IPS-NIHi7 (cell line): ENCODE measurements around the gene BCDIN3D.

Experiments used
- DNase-seq: peaks from one replicate; pipeline ENCODE4 v3.0.0; 2012; ENCODE audit warnings: mixed read lengths; ENCODE audit errors: extremely low spot score

Gene BCDIN3D

DNA sequence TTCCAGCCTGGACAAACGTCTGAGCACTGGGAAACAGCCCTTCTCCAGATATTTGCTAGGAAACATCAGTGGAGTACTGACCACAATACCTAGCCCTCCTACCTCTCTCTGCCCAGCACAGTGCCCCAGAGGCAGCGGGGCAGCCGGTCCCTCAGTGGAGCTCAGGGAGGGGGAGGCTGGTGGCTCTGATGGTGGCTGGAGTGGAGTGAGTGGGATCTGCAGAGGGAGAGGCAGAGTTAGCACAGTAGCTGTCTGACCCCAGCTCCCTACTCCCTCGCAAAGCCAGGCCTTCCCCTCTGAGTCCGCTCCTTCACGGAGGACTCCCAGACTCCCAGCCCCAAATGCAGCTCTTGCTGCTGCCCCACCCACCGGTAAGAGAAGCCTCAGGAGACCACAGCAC lies 44.7 kb downstream of the BCDIN3D start:
- DNase-seq, result no peak

DNA sequence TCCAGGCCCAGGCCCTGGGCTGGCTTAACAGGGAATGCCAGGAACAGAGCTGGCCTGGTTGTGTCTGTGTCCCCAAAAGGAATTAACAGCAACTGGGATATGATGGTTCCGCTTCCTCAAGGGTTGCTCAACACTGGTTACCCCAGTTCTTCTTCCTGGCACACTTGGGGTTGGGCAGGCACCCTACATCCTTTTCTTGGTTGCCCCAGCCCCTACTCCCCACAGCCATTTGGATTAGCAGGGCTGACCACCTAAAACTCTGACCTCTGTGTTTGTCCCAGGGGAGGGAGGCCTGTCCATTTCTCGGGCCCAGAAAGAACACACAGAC lies 45.5 kb downstream of the BCDIN3D start:
- no peak for DNase-seq

DNA sequence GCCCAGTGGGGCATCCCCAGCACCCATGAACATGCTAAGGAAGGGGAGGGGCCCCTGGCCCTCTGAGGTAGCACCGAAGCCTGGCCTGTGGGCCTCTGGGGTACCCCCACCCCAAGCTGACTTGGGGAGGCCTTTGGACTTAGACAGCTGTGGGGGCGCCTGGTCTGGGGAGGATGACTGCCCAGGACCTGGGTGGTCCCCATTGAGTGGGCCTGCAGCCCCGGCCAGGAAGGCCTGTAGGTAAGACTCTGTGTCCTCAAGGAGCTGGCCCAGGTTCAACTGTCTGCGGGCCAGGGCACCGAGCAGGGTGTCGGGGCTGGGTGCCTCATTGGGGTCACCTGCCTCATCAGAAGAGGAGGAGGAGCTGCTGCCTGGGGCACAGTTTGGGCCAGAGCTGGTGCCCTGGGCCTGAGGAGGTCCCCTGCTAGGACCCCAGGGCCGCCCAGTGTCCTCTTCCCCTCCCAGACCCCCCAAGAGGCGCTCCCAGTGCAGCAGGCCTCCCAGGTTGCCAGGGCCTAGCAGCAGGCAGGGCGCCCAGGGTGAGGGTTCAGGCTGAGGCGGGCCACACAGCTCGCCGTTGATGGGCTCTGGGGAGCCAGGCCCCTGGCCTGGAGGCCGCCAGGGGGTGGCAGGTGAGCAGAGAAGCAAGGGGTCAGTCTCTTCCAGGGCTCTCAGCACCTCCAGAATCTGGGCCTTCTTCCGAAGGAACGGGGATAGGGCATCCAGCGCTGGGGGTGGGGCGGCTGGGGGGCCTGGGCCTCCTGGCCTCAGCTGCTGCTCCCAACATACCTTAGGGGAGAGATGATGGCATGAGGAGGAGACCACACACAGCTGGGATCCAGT lies 46.1 kb downstream of the BCDIN3D start:
- DNase-seq, result no peak

DNA sequence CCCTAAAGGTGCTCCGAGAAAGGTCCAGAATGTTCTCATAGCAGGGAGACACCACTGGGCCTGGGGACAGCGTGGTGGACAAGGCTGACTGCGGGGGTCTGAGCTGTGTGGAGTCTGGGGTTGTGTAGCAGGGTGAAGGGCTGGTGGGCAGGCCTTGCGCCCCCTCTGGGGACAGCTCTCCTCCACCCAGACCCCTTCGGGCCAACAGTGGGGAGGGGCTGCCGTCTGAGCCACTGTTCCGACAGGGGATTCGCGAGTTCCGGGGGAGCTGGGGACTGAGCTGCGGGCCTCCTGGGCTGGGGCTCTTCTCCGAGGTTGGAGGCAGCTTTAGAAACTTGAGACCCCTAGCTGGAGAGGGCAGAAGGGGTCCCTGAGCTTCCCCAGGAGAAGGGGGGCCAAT lies 46.8 kb downstream of the BCDIN3D start:
- no peak for DNase-seq

DNA sequence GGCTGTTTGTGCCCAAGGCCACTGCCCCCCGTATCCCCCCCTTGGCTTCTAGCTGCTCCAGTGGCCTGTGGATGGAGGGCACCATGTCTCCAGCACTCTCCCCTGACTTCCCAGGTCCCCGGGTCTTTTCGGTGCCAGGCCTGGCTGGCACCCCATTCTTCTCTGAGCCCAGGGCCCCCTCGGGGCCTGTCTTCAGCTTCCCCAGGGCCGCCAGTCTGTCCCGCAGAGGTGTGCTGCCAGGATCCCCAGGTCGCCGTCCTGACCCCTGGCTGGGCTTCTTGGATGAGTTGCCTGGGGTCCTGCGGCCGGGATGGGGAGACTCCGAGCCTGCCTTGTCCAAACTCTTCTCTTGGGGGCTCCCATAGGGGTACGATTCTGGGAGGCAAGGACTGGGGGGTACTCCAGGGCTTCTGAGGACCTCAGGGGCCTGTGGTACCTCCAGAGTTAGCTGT lies 47.2 kb downstream of the BCDIN3D start:
- no peak for DNase-seq

DNA sequence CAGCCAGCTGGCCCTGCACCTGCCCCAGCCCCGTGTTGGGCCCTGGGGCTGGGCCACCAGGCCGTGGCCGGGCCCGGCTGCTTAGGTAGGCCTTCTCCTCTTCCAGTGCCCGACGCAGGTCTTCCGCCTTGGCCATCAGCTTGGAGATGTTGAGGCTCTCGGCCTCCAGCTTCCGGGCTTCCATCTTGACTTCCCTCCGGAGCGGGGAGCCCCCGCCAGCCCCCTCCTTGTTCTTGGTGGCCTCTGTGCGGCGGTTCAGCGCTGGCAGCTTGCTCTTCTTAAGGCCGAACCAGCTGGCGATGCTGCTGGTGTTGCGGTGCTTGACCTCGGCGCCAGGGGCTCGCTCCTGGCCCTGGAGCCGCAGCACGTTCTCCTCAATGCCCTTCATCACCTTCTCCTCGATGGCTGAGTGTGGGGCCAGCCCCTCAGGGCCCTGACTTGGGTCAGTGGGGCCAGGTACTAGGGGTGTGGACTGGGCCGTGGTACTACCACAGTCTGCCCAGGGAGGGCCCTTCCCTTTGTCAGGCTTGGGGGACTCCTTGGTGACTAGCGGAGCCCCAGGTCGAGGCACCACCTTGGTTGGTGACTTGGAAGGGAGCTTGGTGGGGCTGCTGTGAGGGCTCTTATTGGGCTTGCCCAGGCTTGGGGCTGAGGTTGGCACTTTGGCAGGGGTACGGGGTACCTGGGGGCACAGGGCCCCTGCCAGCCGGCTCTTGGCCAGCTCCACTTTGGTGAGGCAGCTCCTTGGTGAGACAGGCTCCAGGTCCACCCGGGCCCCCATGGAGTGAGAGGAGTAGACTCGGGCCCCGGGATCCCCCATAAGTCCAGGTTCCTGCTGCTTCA lies 47.9 kb downstream of the BCDIN3D start:
- no peak for DNase-seq

DNA sequence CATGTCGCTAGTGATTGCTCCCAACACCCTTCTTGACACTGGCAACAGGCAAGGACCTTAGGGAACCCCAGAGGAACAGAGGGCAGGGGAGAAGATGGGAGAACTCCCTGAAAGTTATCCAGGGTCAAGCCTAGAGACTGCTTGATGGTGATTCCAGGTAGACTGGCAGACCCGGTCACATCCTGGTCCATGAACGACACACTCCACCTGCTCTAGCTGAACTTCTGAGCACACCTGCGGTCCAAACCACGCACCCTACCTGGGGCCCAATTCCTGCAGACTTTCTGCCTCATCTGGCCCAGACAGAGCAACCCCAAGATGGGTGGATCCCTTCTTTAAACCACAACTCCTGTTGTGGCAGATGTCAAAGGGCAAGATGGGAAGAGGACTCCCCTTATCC lies 48.9 kb downstream of the BCDIN3D start:
- DNase-seq, result no peak

DNA sequence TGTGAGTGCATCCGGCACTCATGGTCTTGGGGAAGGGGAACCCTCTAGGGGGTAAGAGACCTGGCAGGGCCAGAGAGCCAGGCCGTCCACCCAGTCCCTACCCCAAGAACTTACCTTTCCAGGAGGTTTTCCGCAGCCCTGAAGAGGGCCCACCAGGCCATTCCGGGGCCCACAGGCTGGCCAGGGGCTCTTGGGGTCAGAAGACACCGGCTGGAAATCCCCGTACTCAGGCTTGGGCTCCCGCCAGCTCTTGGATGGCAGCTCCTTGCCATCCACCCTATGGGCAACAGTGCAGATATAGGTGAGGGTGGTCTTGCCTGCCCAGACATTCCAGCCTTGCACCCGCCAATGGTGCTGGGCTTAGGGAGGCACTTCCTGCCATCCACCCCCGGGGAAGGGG lies 49.3 kb downstream of the BCDIN3D start:
- DNase-seq, result no peak

DNA sequence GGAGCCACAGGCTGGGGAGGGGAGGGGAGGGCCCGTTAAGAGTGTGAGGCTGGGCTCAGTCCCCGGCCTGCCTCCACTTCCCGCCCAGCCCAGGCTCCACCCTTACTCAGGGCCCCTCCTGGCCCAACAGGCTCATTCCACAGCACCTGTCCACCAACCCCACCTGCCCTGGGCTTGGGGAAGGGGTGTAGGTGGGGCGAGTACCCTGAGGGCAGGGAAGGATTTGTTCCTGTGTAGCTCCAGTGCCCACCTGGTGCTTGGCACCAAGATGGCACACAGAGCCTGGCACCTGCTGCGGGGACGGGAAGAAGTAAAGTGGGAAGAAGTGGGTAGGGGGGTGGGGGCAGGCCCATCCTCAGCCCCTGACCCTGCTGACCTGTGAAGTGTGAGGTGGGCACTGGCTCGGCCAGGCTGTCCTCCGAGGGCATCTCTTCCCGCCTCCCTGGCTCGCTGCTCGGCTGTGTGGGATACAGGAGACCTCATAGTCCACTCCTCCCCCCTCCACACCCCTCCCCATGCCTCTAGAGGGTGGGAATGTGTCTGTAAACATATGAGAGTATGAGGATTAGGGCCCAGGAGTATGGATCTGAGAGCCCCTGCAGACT lies 49.8 kb downstream of the BCDIN3D start:
- no peak for DNase-seq

DNA sequence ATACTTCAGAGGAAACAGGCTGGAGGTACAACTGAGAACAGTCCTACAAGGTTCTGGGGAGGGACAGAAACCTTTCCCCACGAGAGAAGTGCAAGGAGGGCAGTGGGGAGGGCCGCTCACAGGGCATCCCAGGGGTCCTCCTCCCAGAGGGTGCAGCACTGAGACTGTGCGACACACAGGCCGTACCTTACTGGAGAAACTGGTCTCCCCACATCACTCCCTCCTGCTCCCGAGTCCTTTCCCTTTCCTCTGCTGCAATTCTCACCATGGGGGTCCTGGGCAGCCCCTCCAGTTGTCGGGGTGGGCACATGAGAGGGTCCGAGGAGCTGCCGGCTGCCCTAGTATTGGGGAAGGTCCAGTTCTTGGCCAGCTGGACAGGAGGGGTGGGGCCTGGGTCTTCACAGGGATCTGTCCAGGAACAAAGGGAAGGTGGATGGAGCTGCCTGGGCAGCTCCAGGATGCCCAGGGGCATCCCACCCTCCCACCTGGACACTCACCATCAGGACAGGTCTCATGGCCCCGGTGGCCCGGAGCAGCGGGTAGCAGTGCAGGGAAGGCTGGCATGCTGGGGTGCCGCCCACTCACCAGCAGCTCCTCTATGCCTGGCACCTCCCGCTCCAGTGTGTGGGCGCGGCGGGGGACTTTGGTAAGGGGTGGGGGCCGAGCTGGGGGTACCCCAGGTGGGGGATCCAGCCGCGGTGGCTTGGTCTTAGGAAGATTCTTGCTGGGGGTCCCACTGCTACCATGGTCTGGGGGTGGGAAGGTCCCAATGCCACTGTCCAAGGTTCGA lies 50.5 kb downstream of the BCDIN3D start:
- DNase-seq, result no peak

DNA sequence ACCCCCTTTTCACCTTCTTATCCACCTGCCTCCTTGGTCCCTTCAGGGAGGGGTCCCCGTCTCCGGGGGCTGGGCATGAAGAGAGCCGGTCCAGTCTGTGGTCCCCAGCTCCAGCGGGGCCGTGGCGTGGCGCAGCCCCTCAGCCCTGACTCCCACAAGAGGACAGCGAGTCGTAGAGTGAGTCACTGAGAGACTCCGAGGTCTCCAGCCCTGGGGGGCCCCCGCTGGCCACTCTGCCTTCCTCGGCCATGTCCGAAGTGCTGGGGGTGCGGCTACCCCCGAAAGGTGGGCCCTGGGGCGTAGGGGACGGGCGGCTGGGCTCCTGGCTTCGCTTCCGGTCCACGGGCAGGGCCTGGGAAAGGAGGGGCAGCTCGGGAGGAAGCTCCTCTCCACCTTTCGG lies 51.2 kb downstream of the BCDIN3D start:
- DNase-seq, result no peak

DNA sequence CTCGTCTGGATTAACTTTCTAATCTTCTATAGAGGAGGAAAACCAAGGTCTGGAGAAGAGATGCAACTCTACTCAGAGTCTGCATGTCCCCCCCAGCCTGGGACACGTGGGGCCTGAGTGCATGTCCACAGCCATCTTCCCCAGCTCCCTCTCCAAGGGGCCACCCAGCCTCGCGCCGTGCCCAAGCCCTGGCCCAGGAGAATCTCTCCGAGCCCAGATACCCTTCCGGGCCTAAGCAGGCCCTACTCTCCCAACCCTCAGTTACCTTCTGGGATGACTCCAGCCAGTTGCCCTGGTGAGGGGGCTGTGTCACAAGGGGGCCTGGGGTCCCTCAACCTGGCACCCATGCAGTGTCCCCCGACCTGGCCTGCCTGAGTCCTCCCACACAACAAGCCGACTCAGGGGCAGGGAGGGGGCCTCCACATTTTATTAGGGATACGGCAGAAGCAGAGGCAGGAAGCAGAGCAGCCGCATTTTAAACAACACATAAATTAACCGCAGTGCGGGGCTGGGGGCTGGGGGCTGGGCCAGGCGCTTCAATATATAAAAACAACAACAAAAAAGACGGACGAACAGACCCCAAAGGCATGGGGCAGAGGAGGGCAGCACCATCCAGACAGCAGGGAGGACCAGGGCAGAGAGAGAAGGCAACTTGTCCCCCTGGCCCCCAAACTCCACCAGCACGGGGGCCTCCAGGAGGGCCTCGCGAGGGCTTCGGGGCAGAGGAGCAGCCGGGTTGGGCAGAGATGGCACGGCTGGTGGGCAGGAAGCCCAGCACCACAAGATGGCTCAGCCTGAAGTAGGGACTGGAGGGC lies 52.0 kb downstream of the BCDIN3D start:
- DNase-seq, result no peak

DNA sequence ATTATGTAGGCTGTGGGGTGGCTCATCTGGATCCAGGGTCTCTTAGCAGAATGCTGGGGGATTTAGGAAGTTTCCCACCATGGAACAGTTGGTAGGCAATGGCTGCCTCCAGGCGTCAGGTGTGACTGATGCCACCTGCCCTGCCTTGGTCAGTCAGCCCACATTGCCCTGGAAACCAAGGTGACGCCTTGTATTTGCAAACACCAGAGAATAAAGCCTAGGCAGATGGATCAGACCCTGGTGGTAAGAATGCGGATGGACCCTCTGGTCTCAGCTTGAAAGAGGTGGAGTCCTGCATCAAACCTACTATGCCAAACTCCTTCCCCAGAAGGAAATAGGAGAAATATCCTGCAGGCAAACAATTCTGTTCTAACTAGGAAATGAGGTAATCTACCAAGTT lies 52.9 kb downstream of the BCDIN3D start:
- peak; percentile 72 for DNase-seq

DNA sequence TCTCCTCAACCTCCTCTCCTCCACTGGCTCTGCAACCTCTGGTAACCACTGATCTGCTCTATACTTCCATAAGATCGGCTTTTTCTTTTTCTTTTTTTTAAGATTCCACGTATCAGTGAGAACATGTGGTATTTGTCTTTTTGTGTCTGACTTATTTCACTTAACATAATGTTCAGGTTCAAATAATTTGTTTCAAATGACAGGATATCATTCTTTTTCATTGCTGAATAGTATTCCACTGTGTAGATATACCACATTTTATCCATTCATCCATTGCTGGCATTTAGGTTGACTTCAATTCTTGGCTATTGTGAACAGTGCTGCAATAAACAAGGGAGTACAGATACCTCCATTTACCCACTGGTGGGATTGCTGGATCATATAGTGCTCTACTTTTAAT lies 55.2 kb downstream of the BCDIN3D start:
- no peak for DNase-seq
